GM21717 (cell line): ENCODE measurements around the gene SEZ6L2.

ENCODE experiments used
- ATAC-seq: cut with Tn5 transposase; IDR thresholded peaks from one replicate; pipeline ENCODE4 v1.9.1; 2021; ENCODE audit warnings: mild to moderate bottlenecking, moderate library complexity; ENCODE audit not compliant: unreplicated experiment

SEZ6L2 gene

GRCh38 chr16:29830774-29831173, 68.6 kb downstream of the SEZ6L2 start:
- ATAC-seq = no peak

GRCh38 chr16:29826342-29826695, 73.0 kb downstream of the SEZ6L2 start:
- ATAC-seq = no peak

DNA sequence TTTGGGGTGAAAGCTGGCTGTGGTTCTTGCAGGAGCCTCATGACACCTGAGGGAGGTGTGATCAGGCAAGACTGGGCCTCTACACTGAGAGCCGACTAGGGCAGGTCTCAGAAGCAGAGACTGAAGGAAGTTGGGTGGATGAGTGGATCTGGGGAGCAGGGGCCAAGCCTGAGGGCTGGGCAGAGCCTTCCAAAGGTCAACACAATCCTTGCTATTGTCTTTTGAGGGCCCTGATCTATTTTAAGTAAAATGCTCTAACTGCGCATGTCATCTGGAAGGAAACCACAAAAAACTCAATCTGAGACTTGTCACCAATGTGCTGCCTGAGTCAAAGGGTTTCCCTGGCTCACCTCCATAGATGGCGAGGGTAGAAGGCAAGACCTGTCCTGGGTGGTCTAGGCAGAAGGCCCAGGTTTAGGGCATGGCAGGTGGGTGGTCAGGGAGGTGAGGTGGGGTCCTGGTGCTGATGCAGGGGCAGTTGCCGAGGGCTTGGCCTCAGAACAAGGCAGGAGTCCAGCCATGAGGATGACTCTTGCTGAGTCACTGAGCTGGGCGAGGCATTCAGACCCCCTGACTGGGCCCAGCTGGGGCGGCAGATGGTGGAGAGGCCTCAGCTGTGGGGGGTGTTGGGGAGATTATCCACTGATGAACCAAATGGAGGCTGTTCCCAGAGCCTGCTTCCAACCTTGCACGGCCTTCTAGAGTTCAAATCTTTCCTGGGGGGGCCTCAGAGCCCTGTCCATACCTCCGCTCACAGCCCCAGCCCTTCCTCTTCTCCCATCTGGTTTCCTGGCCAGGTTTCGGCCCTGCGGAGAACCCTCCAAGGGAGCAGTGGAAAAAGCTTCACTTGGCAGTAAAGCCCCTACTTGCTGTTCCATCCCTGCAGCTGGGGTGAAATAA, 74.0 kb downstream of the SEZ6L2 start:
- no peak for ATAC-seq

GRCh38 chr16:29824589-29825144, 74.7 kb downstream of the SEZ6L2 start:
- ATAC-seq = no peak

GRCh38 chr16:29821643-29822115, 77.7 kb downstream of the SEZ6L2 start:
- no peak for ATAC-seq
